Measurements from ENCODE around the gene GABRA1. TPM values are rescaled to one million over a fixed set of nuclear protein-coding genes. Genes with fewer than 3 reads are reported as not detected.

The GABRA1 gene
- 0.61 TPM for polyA plus RNA-seq
- long read RNA-seq, donor 1, result 0 reads
- long read RNA-seq, donor 2, result 0 reads
- long read RNA-seq, donor 3, result 0 reads
- long read RNA-seq, donor 4, result 0 reads
- long read RNA-seq, donor 5, result 0 reads
- long read RNA-seq, donor 6, result 0 reads
- long read RNA-seq, donor 7, result 0 reads
- long read RNA-seq, donor 8, result 0 reads
- long read RNA-seq, donor 9, result 0 reads
- long read RNA-seq, donor 10, result 0 reads
- long read RNA-seq, donor 11, result 0 reads

DNA sequence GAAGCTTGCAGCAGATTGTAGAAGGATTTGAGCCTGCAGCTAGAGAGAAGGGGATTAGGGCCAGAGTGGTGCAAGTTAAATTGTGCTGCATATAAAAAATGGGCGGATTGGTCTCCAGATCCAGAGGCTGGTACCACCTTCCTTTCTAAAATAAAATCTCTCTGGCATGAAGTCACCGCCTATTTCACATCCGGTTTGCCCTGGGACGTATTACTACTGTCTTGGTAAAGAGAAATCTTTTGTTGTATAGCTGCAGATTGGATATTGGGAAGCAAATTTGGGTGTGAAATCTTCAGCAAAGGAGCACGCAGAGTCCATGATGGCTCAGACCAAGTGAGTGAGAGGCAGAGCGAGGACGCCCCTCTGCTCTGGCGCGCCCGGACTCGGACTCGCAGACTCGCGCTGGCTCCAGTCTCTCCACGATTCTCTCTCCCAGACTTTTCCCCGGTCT, at the start of gene GABRA1:
Gene GABRA1 (plus strand): TSS at position 180 of the 451 bp plus-strand sequence. CDS start 2,691 bp downstream, outside the sequence.
- Histone ChIP-seq H3K4me1 (ENCODE audit: control insufficient read depth, insufficient read depth, low read length) (no peaks in the 10 kb centered on the region), H3K27ac (ENCODE audit: low read length) (no peak within 1 kb of the TSS), H3K36me3 (ENCODE audit: control insufficient read depth, insufficient read depth, low read length) (no peaks in the 10 kb centered on the region), H3K4me3 (ENCODE audit: low read length) (no peak within 1 kb of the TSS), H3K27me3 (ENCODE audit: control insufficient read depth, insufficient read depth, low read length) (peaks cover 32% of the 10 kb centered on the region), H3K9me3 (ENCODE audit: control insufficient read depth, low read depth, low read length) (no peaks in the 10 kb centered on the region)
- peak in 1 of 2 donors; percentile 5 for DNase-seq
- 0% methylated on average over 1 of the region's 16 CpGs for WGBS (ENCODE audit: insufficient coverage, low lambda C conversion rate)

DNA sequence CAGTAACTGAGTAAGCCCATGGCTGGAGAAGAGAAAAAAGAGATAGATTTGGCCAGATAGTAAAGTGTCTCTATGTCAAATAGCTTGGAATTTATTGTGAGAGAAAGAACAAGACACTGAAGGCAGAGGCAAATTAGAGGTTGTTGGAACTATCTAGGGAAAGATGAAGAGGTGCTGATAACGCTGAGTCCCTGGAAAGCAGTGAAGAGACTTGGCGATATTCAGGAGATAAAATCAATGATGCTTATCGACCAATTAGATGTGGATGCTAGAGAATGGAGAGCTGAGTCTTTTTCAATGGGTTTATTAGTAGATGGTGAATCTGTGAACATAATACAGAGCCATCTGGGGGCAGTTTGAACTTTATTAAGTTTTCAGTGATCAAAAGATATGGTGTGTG, 48.6 kb upstream of the GABRA1 start:
- Histone ChIP-seq H3K27ac (ENCODE audit: low read length) (no peak overlapping the region), H3K4me1 (ENCODE audit: control insufficient read depth, insufficient read depth, low read length) (no peaks in the 10 kb centered on the region), H3K27me3 (ENCODE audit: control insufficient read depth, insufficient read depth, low read length) (no peaks in the 10 kb centered on the region), H3K4me3 (ENCODE audit: low read length) (no peak overlapping the region), H3K9me3 (ENCODE audit: control insufficient read depth, low read depth, low read length) (no peaks in the 10 kb centered on the region), H3K36me3 (ENCODE audit: control insufficient read depth, insufficient read depth, low read length) (no peaks in the 10 kb centered on the region)
- 93% methylated on average over 2 of the region's 3 CpGs for WGBS (ENCODE audit: insufficient coverage, low lambda C conversion rate)
- DNase-seq, result no peak

DNA sequence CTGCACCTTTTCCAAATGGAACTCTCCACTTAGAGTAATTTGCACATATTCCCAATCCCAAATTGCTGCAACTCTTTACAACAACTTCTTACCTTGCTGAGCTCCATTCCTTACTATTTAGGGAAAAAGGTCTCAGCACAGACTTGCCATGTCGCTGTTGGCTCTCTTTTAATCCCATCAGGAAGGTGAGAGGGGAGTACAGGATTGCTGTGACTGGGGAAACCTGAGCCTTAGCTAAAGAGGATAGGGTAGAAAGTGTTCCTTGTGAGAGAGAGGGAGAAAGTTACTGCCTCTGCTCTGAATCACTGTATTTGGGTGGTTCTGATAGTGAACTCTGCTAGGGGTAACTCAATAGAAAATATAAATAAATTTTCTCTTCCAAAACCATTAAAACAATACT, 43.7 kb upstream of the GABRA1 start:
- Histone ChIP-seq H3K27me3 (ENCODE audit: control insufficient read depth, insufficient read depth, low read length) (no peaks in the 10 kb centered on the region), H3K4me3 (ENCODE audit: low read length) (no peak overlapping the region), H3K4me1 (ENCODE audit: control insufficient read depth, insufficient read depth, low read length) (no peaks in the 10 kb centered on the region), H3K27ac (ENCODE audit: low read length) (no peak overlapping the region), H3K36me3 (ENCODE audit: control insufficient read depth, insufficient read depth, low read length) (no peaks in the 10 kb centered on the region), H3K9me3 (ENCODE audit: control insufficient read depth, low read depth, low read length) (no peaks in the 10 kb centered on the region)
- DNase-seq, result no peak
- WGBS (ENCODE audit: insufficient coverage, low lambda C conversion rate), result no CpG with 5 or more reads among the region's 1 CpG

DNA sequence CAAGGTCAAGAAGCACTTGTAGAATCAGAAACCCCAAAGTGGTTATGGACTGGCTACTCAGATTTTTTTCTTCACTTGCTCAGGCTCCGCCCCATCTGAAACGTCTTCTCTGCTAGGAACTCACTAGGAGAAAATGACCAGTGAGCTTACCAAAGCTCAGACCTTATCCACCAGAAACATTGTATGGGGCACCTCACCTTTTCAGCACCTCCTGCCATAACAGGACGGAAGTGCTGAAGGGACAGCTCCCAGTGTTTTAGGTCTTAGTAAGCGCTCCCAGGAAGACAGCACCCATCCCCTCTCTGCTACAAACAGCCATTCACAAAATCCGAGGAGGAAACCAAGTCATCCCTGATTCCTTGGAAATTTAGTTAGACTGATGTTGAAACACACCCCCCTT, 1.2 kb upstream of the GABRA1 start:
- peaks cover 32% of the 10 kb centered on the region for H3K27me3 ChIP-seq (ENCODE audit: control insufficient read depth, insufficient read depth, low read length)
- DNase-seq, result peak; percentile 2 to 15
- no CpG with 5 or more reads among the region's 5 CpGs for WGBS (ENCODE audit: insufficient coverage, low lambda C conversion rate)

DNA sequence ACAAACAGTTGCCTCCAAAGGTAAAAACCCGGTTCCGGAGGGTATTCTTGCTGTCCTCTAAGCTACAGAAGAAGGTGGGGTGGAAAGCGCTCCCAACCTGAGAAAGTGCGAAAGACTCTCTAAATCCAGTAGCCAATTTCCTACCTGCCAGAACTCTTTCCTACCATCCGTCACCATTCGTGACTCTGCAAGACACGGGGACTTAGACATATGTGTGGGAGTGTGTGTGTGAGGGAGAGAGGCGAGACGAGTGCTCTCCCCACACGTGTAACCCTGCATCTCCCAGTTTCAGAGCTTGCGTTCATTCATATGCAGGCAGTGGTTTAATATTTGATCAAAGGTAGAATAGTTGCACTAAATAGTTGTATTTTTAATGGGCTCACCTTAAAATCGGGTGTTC, 473 bp upstream of the GABRA1 start:
- Histone ChIP-seq H3K36me3 (ENCODE audit: control insufficient read depth, insufficient read depth, low read length) (no peaks in the 10 kb centered on the region), H3K27ac (ENCODE audit: low read length) (no peak overlapping the region), H3K27me3 (ENCODE audit: control insufficient read depth, insufficient read depth, low read length) (peaks cover 32% of the 10 kb centered on the region), H3K4me3 (ENCODE audit: low read length) (no peak overlapping the region), H3K9me3 (ENCODE audit: control insufficient read depth, low read depth, low read length) (no peaks in the 10 kb centered on the region), H3K4me1 (ENCODE audit: control insufficient read depth, insufficient read depth, low read length) (no peaks in the 10 kb centered on the region)
- 6% methylated on average over 3 of the region's 12 CpGs for WGBS (ENCODE audit: insufficient coverage, low lambda C conversion rate)
- DNase-seq, result no peak

More for the DNA sequence above, 1.2 kb upstream of the GABRA1 start:
- H3K4me3 ChIP-seq (ENCODE audit: low read length), result no peak overlapping the region
- no peaks in the 10 kb centered on the region for H3K4me1 ChIP-seq (ENCODE audit: control insufficient read depth, insufficient read depth, low read length)
- H3K36me3 ChIP-seq (ENCODE audit: control insufficient read depth, insufficient read depth, low read length), result no peaks in the 10 kb centered on the region
- H3K9me3 ChIP-seq (ENCODE audit: control insufficient read depth, low read depth, low read length), result no peaks in the 10 kb centered on the region
- H3K27ac ChIP-seq (ENCODE audit: low read length), result no peak overlapping the region

DNA sequence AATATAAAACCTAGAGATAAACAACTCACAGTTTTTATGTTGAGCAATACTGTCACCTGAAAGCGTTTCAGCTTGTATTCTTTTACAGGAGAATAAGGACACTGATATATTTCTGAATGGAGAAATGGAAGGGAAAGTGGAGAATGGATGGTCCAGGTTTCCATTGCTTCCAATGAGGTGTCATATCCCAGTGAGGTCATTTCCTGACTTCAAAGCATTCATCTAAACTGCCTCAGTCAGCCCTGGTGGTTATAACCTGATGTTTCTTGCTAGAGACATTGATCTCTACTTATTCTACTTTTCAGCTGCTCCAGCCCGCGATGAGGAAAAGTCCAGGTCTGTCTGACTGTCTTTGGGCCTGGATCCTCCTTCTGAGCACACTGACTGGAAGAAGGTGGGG, 2.6 kb downstream of the GABRA1 start:
- H3K27me3 ChIP-seq (ENCODE audit: control insufficient read depth, insufficient read depth, low read length), result peaks cover 32% of the 10 kb centered on the region

DNA sequence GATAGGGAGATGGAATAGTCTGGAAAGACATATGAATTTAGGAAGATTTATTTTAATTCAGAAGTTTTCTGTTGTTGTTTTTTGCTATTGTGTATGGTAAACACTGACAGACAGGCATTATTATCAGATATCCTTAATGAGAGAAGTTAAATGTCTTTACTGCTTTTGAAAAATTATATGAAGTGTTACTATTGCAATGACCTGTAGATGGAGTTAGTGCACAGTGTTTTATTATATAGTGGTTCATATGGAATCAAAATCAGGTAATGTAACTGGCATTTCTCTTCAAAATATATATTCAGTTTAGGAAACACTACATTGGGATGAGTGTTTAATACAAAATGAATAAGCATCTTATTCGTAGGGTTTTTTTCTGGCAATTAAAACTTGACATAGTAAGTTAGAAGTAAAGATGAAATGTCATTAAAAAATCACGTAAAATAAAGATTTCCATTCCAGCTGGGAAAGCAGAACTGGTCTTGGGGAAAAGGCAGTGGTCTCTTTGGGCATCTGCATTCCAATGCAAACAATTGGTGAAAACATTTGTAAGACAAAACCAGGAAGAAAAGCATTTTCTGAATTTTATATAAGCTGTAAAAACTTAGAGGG, 3.9 kb downstream of the GABRA1 start:
- H3K4me3 ChIP-seq (ENCODE audit: low read length), result no peak overlapping the region
- H3K36me3 ChIP-seq (ENCODE audit: control insufficient read depth, insufficient read depth, low read length), result no peaks in the 10 kb centered on the region
- no peaks in the 10 kb centered on the region for H3K9me3 ChIP-seq (ENCODE audit: control insufficient read depth, low read depth, low read length)
- peaks cover 27% of the 10 kb centered on the region for H3K27me3 ChIP-seq (ENCODE audit: control insufficient read depth, insufficient read depth, low read length)
- no peak overlapping the region for H3K27ac ChIP-seq (ENCODE audit: low read length)
- H3K4me1 ChIP-seq (ENCODE audit: control insufficient read depth, insufficient read depth, low read length), result no peaks in the 10 kb centered on the region
- DNase-seq, result no peak
- 85% methylated on average over 1 of the region's 2 CpGs for WGBS (ENCODE audit: insufficient coverage, low lambda C conversion rate)

More for the DNA sequence above, 2.6 kb downstream of the GABRA1 start:
- WGBS (ENCODE audit: insufficient coverage, low lambda C conversion rate), result no CpG with 5 or more reads among the region's 3 CpGs
- Histone ChIP-seq H3K27ac (ENCODE audit: low read length) (no peak overlapping the region), H3K36me3 (ENCODE audit: control insufficient read depth, insufficient read depth, low read length) (no peaks in the 10 kb centered on the region), H3K9me3 (ENCODE audit: control insufficient read depth, low read depth, low read length) (no peaks in the 10 kb centered on the region), H3K4me3 (ENCODE audit: low read length) (no peak overlapping the region), H3K4me1 (ENCODE audit: control insufficient read depth, insufficient read depth, low read length) (no peaks in the 10 kb centered on the region)
- no peak for DNase-seq

DNA sequence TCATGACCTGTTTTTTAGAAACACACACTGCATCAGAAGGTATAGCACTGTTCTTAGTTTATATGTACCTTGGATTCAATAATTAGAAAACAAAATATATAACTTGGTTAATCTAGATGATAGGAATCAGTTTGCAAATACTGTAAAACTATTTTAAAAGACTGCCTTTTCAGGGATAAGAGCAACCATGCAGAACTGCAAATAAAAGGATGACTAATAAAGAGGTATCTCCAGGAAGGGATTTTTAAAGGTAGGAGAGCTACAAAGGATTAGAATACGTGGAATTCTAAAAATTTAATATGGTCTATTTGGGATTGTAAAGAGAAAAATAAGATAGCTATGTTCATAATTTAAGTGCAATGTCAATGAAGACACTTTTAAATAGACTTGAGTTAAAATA, 9.4 kb downstream of the GABRA1 start:
- WGBS (ENCODE audit: insufficient coverage, low lambda C conversion rate), result 44% methylated on average over 1 of the region's 1 CpG

DNA sequence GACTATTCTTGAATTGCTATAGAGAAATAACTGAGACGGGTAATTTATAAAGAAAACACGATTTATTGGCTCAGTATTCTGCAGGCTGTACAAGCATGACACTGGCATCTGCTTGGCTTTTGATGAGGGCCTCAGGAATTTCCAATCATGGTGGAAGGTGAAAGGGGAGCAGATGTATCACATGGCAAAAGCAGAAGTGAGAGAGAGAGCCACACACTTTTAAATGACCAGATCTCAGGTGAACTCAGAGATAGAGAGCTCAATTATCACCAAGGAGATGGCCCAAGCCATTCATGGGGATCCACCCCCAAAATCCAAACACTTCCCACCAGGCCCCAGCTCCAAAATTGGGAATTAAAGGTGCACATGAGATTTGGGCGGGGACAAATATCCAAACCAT, 15.3 kb downstream of the GABRA1 start:
- H3K36me3 ChIP-seq (ENCODE audit: control insufficient read depth, insufficient read depth, low read length), result no peaks in the 10 kb centered on the region
- H3K4me3 ChIP-seq (ENCODE audit: low read length), result no peak overlapping the region
- H3K27me3 ChIP-seq (ENCODE audit: control insufficient read depth, insufficient read depth, low read length), result no peaks in the 10 kb centered on the region
- no peak overlapping the region for H3K27ac ChIP-seq (ENCODE audit: low read length)
- H3K9me3 ChIP-seq (ENCODE audit: control insufficient read depth, low read depth, low read length), result no peaks in the 10 kb centered on the region
- no peaks in the 10 kb centered on the region for H3K4me1 ChIP-seq (ENCODE audit: control insufficient read depth, insufficient read depth, low read length)
- no peak for DNase-seq
- WGBS (ENCODE audit: insufficient coverage, low lambda C conversion rate), result 93% methylated on average over 3 of the region's 3 CpGs

More for the DNA sequence above, 9.4 kb downstream of the GABRA1 start:
- no peak overlapping the region for H3K4me3 ChIP-seq (ENCODE audit: low read length)
- H3K27me3 ChIP-seq (ENCODE audit: control insufficient read depth, insufficient read depth, low read length), result no peaks in the 10 kb centered on the region
- no peaks in the 10 kb centered on the region for H3K4me1 ChIP-seq (ENCODE audit: control insufficient read depth, insufficient read depth, low read length)
- no peak for DNase-seq
- no peaks in the 10 kb centered on the region for H3K9me3 ChIP-seq (ENCODE audit: control insufficient read depth, low read depth, low read length)
- no peak overlapping the region for H3K27ac ChIP-seq (ENCODE audit: low read length)
- H3K36me3 ChIP-seq (ENCODE audit: control insufficient read depth, insufficient read depth, low read length), result no peaks in the 10 kb centered on the region

DNA sequence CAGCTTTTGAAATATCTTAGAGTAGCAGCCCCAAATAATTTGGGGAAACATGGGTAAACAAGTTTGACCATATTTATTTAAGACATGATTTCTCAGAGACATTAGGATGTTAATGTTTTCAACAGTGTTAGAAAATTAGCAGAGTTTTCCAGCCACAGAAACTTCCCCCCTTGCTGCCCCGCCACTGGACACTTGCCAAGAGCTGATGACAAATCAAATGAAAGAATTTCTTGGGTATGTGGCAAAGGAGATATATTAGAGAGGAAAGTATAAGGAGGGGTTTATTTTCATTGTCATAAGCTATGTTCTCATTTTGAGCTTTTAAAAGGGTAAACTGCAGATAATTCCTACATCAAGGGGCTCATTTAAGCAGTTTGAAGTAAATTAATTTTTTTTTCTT, 15.9 kb downstream of the GABRA1 start:
- Histone ChIP-seq H3K9me3 (ENCODE audit: control insufficient read depth, low read depth, low read length) (no peaks in the 10 kb centered on the region), H3K27me3 (ENCODE audit: control insufficient read depth, insufficient read depth, low read length) (no peaks in the 10 kb centered on the region), H3K36me3 (ENCODE audit: control insufficient read depth, insufficient read depth, low read length) (no peaks in the 10 kb centered on the region), H3K27ac (ENCODE audit: low read length) (no peak overlapping the region), H3K4me3 (ENCODE audit: low read length) (no peak overlapping the region), H3K4me1 (ENCODE audit: control insufficient read depth, insufficient read depth, low read length) (no peaks in the 10 kb centered on the region)
- DNase-seq, result no peak
- WGBS (ENCODE audit: insufficient coverage, low lambda C conversion rate), result no CpG with 5 or more reads among the region's 1 CpG

DNA sequence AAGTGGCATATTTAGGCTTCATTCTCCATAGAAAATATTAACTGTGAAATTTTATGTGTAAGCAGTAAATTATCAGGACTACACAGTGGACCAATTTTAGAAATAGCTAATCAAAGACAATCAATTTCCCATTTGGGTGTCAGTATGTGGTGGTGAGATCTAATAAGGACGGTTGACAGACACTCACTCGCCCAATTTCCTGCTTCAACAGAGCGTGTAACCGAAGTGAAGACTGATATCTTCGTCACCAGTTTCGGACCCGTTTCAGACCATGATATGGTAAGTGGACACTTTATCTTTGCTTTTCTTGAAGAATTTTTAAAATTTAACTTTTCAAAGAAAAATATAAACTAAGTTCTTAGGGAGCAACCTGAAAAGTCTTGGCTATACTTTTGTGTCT, 17.6 kb downstream of the GABRA1 start:
- no peaks in the 10 kb centered on the region for H3K4me1 ChIP-seq (ENCODE audit: control insufficient read depth, insufficient read depth, low read length)
- H3K4me3 ChIP-seq (ENCODE audit: low read length), result no peak overlapping the region
- no peaks in the 10 kb centered on the region for H3K36me3 ChIP-seq (ENCODE audit: control insufficient read depth, insufficient read depth, low read length)
- H3K27ac ChIP-seq (ENCODE audit: low read length), result no peak overlapping the region
- no peaks in the 10 kb centered on the region for H3K27me3 ChIP-seq (ENCODE audit: control insufficient read depth, insufficient read depth, low read length)
- DNase-seq, result no peak
- 50% methylated on average over 1 of the region's 7 CpGs for WGBS (ENCODE audit: insufficient coverage, low lambda C conversion rate)
- H3K9me3 ChIP-seq (ENCODE audit: control insufficient read depth, low read depth, low read length), result no peaks in the 10 kb centered on the region

Measured in large intestine (tissue), 12 donors.